Endothelial cell of umbilical vein (primary cell): Measurements from ENCODE around the gene CTNND2. TPM values are rescaled to one million over a fixed set of nuclear protein-coding genes. Genes with fewer than 3 reads are reported as not detected.

Source experiments
- BruUV-seq: library from RNA; stranded (reverse); fragments of 400-500 nt; replicated peaks from 2 replicates; lab custom pipeline; 2021; lab: Mats Ljungman, UMichigan
- CTCF ChIA-PET: fragments of 300-600, 350-600 bp; sonication (Branson Sonifier 250); formaldehyde crosslinking; loops from one replicate; lab custom pipeline; 2021; ENCODE audit warnings: antibody characterized with exemption, inconsistent platforms; lab: Charles Lee
- POLR2A ChIA-PET: fragments of 300-600, 350-600 bp; sonication (Branson Sonifier 250); formaldehyde crosslinking; loops from one replicate; lab custom pipeline; 2021; ENCODE audit warnings: antibody characterized with exemption, inconsistent platforms; lab: Charles Lee
- DNase-seq: peaks from one replicate; pipeline ENCODE4 v3.0.0-alpha.2; 2011; ENCODE audit warnings: low read depth, low spot score
- FAIRE-seq: peaks from 2 replicates; lab custom pipeline; 2011; peaks lifted over from hg19 to GRCh38; lab: Jason Lieb, UNC
- H2AFZ ChIP-seq: 2 replicates; pipeline ENCODE4 v1.6.0; 2012; ENCODE audit warnings: low read depth, low read length, control low read depth, inconsistent platforms
- H3K27ac ChIP-seq: 2 replicates; pipeline ENCODE4 v1.5.1; 2011; ENCODE audit warnings: low read depth, mild to moderate bottlenecking, control low read depth, low read length, moderate library complexity; ENCODE audit not compliant: insufficient read depth
- H3K27me3 ChIP-seq, 2 experiments: 2 replicates each; pipeline versions ENCODE4 v1.6.0 to v1.6.1; 2011; ENCODE audit warnings: low read length in 2 of 2, mixed read lengths in 1 of 2; ENCODE audit not compliant: control insufficient read depth in 2 of 2, insufficient read depth in 2 of 2
- H3K36me3 ChIP-seq, 2 experiments: 2 replicates in 1 of 2; 3 replicates in 1 of 2; pipeline ENCODE4 v1.5.1; 2011; ENCODE audit warnings: low read length in 2 of 2, mild to moderate bottlenecking in 1 of 2, moderate library complexity in 1 of 2; ENCODE audit not compliant: control insufficient read depth in 2 of 2, insufficient read depth in 2 of 2; ENCODE audit errors: extremely low read depth in 1 of 2
- H3K4me1 ChIP-seq: 3 replicates; pipeline ENCODE4 v1.5.1; 2011; ENCODE audit warnings: mild to moderate bottlenecking, low read length; ENCODE audit not compliant: control insufficient read depth, insufficient read depth; ENCODE audit errors: extremely low read depth
- H3K4me2 ChIP-seq: 2 replicates; pipeline ENCODE4 v1.6.1; 2011; ENCODE audit warnings: low read length, control low read depth, mixed read lengths; ENCODE audit not compliant: insufficient read depth
- H3K4me3 ChIP-seq, 3 experiments: fragments of 200-600 bp in 1 of 3; sonication (generic), shearing (Covaris generic) in 1 of 3; replicated peaks in 1 of 3; 2 replicates each; pipeline ENCODE4 v1.5.1; 2011 to 2016; ENCODE audit warnings: control low read depth in 3 of 3, low read length in 3 of 3, mild to moderate bottlenecking in 2 of 3, inconsistent platforms in 1 of 3, low read depth in 1 of 3, moderate library complexity in 1 of 3; ENCODE audit not compliant: insufficient read depth in 1 of 3
- H3K79me2 ChIP-seq: 2 replicates; pipeline ENCODE4 v1.6.0; 2012; ENCODE audit warnings: low read length, inconsistent platforms; ENCODE audit not compliant: control insufficient read depth, insufficient read depth
- H3K9ac ChIP-seq: replicated peaks from 2 replicates; pipeline ENCODE3; 2011; ENCODE audit warnings: low read length, control low read depth; ENCODE audit not compliant: insufficient read depth; ENCODE audit errors: extremely low read depth
- H3K9me1 ChIP-seq: replicated peaks from 3 replicates; pipeline ENCODE4 v1.6.0; 2011; ENCODE audit warnings: mild to moderate bottlenecking, low read length; ENCODE audit not compliant: control insufficient read depth, insufficient read depth; ENCODE audit errors: extremely low read depth
- H3K9me3 ChIP-seq: replicated peaks from 2 replicates; pipeline ENCODE4 v1.5.1; 2012; ENCODE audit warnings: low read length, inconsistent platforms; ENCODE audit not compliant: control insufficient read depth, insufficient read depth
- H4K20me1 ChIP-seq: replicated peaks from 2 replicates; pipeline ENCODE3; 2011; ENCODE audit warnings: mild to moderate bottlenecking, low read length; ENCODE audit not compliant: control insufficient read depth, insufficient read depth; ENCODE audit errors: extremely low read depth
- EZH2 ChIP-seq: IDR thresholded peaks from 2 replicates; pipeline ENCODE4 v1.6.1; 2012; ENCODE audit warnings: borderline replicate concordance, low read depth, mild to moderate bottlenecking, moderate library complexity, low read length, inconsistent platforms; ENCODE audit not compliant: severe bottlenecking
- FOS ChIP-seq: IDR thresholded peaks from 2 replicates; pipeline ENCODE4 v1.6.1; 2011; ENCODE audit warnings: mild to moderate bottlenecking, low read length, moderate library complexity, borderline replicate concordance; ENCODE audit not compliant: insufficient read depth
- GATA2 ChIP-seq: IDR thresholded peaks from 2 replicates; pipeline ENCODE4 v1.7.0; 2011; ENCODE audit warnings: low read depth, mild to moderate bottlenecking, moderate library complexity, mixed read lengths, low read length; ENCODE audit not compliant: insufficient read length, insufficient read depth
- JUN ChIP-seq: IDR thresholded peaks from 2 replicates; pipeline ENCODE4 v1.6.1; 2011; ENCODE audit warnings: borderline replicate concordance, low read depth; ENCODE audit not compliant: insufficient read length, insufficient read depth
- MYC ChIP-seq: IDR thresholded peaks from one replicate; pipeline ENCODE4 v1.6.1; 2011; ENCODE audit warnings: mild to moderate bottlenecking, low read depth, low read length
- POLR2A ChIP-seq: IDR thresholded peaks from 2 replicates; pipeline ENCODE4 v1.6.1; 2012; ENCODE audit warnings: low read depth, mild to moderate bottlenecking, control low read depth, low read length
- POLR2AphosphoS5 ChIP-seq: IDR thresholded peaks from 2 replicates; pipeline ENCODE4 v1.6.1; 2012; ENCODE audit warnings: low read depth, mild to moderate bottlenecking, control low read depth, low read length, moderate library complexity; ENCODE audit not compliant: insufficient read depth
- dilution Hi-C: fragments of 300-500 bp; cut with MboI; formaldehyde crosslinking; loops from one replicate; pipeline ENCODE4 v1.15.0; 2019; ENCODE audit warnings: low sequenced_read_pairs; ENCODE audit not compliant: extremely low pct_ligation_motif_present
- intact Hi-C: fragments of 100-400 bp; cut with micrococcal nuclease; formaldehyde crosslinking; loops from one replicate; pipeline ENCODE4 v1.10.0; 2022
- polyA plus RNA-seq, 4 experiments: library from polyadenylated mRNA; depleted of rRNA in 3 of 4; stranded (reverse) in 3 of 4; unstranded in 1 of 4; fragments of >200 nt; gene quantifications; 2 replicates each; pipeline versions ENCODE4 v1.2.1 to v1.2.3, GENCODE V29; 2011 to 2012; ENCODE audit warnings: missing spikeins in 1 of 4
- total RNA-seq: library from RNA; stranded (reverse); gene quantifications from 2 replicates; pipeline ENCODE4 v1.2.3, GENCODE V29; 2021
- TF ChIP-seq, protein P1 (sequence below), 2 donors: IDR thresholded peaks; 1 replicate in 1 of 2; 2 replicates in 1 of 2; pipeline ENCODE4 v1.5.1; 2011; ENCODE audit warnings: low read length in 2 of 2, mild to moderate bottlenecking in 2 of 2, moderate library complexity in 2 of 2, control low read depth in 1 of 2, inconsistent platforms in 1 of 2, low read depth in 1 of 2; ENCODE audit not compliant: insufficient read depth in 1 of 2; ENCODE audit errors: extremely low read depth in 1 of 2
- TF ChIP-seq, protein P2 (sequence below): IDR thresholded peaks from 2 replicates; pipeline ENCODE4 v1.6.1; 2011; ENCODE audit not compliant: insufficient read depth, insufficient read length

CTNND2 gene
- total and polyA plus RNA-seq, 2 donors (not counting 3 experiments of a cell fraction or from before 2014, with no cell fraction given): not detected

DNA sequence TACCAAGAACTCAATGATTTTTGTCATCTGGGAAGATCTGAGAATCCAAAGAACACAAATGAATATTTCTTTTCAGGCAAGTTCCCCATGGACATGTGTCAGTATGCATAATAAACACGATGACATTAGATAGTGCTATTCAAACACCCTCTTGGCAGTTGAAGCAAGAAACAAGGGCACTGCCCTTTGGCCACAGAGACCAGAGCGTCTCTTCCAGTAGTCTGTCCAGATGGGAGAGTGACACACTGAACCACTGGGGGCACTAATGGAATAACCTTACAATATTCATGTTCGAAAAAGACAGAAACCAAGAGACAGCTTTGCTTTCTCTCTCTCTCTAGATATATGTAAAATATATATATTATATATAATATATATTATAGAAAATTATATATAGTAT lies 301.9 kb downstream of the CTNND2 start:
- Histone ChIP-seq H3K27me3 (no peaks in the 10 kb centered on the region), H3K4me2 (no peak overlapping the region), H3K79me2 (no peaks in the 10 kb centered on the region), H3K4me1 (no peaks in the 10 kb centered on the region), H3K36me3 (no peaks in the 10 kb centered on the region), H3K9ac (no peak overlapping the region), H3K9me3 (peaks cover 2% of the 10 kb centered on the region), H3K9me1 (no peaks in the 10 kb centered on the region), H3K27ac (no peak overlapping the region), H4K20me1 (no peaks in the 10 kb centered on the region), H3K4me3 (no peak overlapping the region), H2AFZ (no peak overlapping the region)
- TF ChIP-seq, protein P1, sequence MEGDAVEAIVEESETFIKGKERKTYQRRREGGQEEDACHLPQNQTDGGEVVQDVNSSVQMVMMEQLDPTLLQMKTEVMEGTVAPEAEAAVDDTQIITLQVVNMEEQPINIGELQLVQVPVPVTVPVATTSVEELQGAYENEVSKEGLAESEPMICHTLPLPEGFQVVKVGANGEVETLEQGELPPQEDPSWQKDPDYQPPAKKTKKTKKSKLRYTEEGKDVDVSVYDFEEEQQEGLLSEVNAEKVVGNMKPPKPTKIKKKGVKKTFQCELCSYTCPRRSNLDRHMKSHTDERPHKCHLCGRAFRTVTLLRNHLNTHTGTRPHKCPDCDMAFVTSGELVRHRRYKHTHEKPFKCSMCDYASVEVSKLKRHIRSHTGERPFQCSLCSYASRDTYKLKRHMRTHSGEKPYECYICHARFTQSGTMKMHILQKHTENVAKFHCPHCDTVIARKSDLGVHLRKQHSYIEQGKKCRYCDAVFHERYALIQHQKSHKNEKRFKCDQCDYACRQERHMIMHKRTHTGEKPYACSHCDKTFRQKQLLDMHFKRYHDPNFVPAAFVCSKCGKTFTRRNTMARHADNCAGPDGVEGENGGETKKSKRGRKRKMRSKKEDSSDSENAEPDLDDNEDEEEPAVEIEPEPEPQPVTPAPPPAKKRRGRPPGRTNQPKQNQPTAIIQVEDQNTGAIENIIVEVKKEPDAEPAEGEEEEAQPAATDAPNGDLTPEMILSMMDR (IDR thresholded peaks at IDR 0.05; ENCODE audit: extremely low read depth in 1 of 2, insufficient read depth in 1 of 2, low read depth in 1 of 2, low read length in 2 of 2): no peak
- no peak for TF ChIP-seq POLR2AphosphoS5
- no peak for TF ChIP-seq FOS
- no peak for TF ChIP-seq JUN
- no peak for TF ChIP-seq GATA2
- no peak for TF ChIP-seq POLR2A
- no peak for TF ChIP-seq MYC
- TF ChIP-seq EZH2: no peak
- TF ChIP-seq, protein P2, sequence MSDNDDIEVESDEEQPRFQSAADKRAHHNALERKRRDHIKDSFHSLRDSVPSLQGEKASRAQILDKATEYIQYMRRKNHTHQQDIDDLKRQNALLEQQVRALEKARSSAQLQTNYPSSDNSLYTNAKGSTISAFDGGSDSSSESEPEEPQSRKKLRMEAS: no peak
- intact Hi-C loops (no loop called here), dilution Hi-C loops (no loop called here)
- DNase-seq: no peak
- BruUV-seq: no TSS peak
- FAIRE-seq: no peak
- CTCF ChIA-PET: no interaction called here
- POLR2A ChIA-PET: no interaction called here
